ENCODE results near the gene TMEM11. TPM values are rescaled to one million over a fixed set of nuclear protein-coding genes. Genes with fewer than 3 reads are reported as not detected.

Gene TMEM11
- total RNA-seq, 1 donor from 2014 or later, result 25.7 TPM

- intact Hi-C loops (cut with DNase I), result loop anchor here (5.0 kb wide), 1 partner anchor 115 kb away; no protein-coding TSS in a partner anchor
- no peaks in the 10 kb centered on the region for H3K27me3 ChIP-seq
- no peaks in the 10 kb centered on the region for H3K36me3 ChIP-seq
- peaks cover 13 to 42% of the 10 kb centered on the region in 2 donors for H3K4me1 ChIP-seq
- no peak for TF ChIP-seq CTCF (IDR thresholded peaks at IDR 0.05)
- peak overlapping the region in 1 of 2 donors; percentile 11 for H3K4me3 ChIP-seq
- peak overlapping the region; percentile 60 to 68 for H3K27ac ChIP-seq
- H3K9me3 ChIP-seq, result no peaks in the 10 kb centered on the region
- no peak for DNase-seq (ENCODE audit: low spot score in 2 of 2)
Observed at GRCh38 chr17:21162394-21162775, 51.6 kb downstream of the TMEM11 start.

GRCh38 chr17:21161498-21162393 is 52.2 kb downstream of the TMEM11 start:
- H3K4me1 ChIP-seq, result peaks cover 13 to 37% of the 10 kb centered on the region in 2 donors
- no peaks in the 10 kb centered on the region for H3K27me3 ChIP-seq
- no peaks in the 10 kb centered on the region for H3K36me3 ChIP-seq
- peak overlapping the region in 1 of 2 donors; percentile 11 for H3K4me3 ChIP-seq
- DNase-seq (ENCODE audit: low spot score in 2 of 2), result no peak
- H3K27ac ChIP-seq, result peak overlapping the region; percentile 60 to 68
- intact Hi-C loops (cut with DNase I), result loop anchor here (5.0 kb wide), 1 partner anchor 116 kb away; no protein-coding TSS in a partner anchor
- H3K9me3 ChIP-seq, result no peaks in the 10 kb centered on the region
- TF ChIP-seq CTCF (IDR thresholded peaks at IDR 0.05), result no peak

GRCh38 chr17:21160401-21160800 is 53.6 kb downstream of the TMEM11 start:
- Histone ChIP-seq H3K4me1 (peaks cover 5 to 26% of the 10 kb centered on the region in 2 donors), H3K4me3 (no peak overlapping the region), H3K27ac (no peak overlapping the region), H3K27me3 (no peaks in the 10 kb centered on the region), H3K36me3 (no peaks in the 10 kb centered on the region), H3K9me3 (peaks cover 0 to 9% of the 10 kb centered on the region in 2 donors)
- no peak for TF ChIP-seq CTCF (IDR thresholded peaks at IDR 0.05)
- no peak for DNase-seq (ENCODE audit: low spot score in 2 of 2)
- intact Hi-C loops (cut with DNase I), result loop anchor here (5.0 kb wide), 1 partner anchor 117 kb away; no protein-coding TSS in a partner anchor

- H3K4me3 ChIP-seq, result no peak overlapping the region
- no peak overlapping the region for H3K27ac ChIP-seq
- H3K36me3 ChIP-seq, result no peaks in the 10 kb centered on the region
- TF ChIP-seq CTCF (IDR thresholded peaks at IDR 0.05), result no peak
- peaks cover 0 to 15% of the 10 kb centered on the region in 2 donors for H3K4me1 ChIP-seq
- intact Hi-C loops (cut with DNase I), result no loop called here
- H3K27me3 ChIP-seq, result no peaks in the 10 kb centered on the region
- H3K9me3 ChIP-seq, result peaks cover 0 to 28% of the 10 kb centered on the region in 2 donors
- no peak for DNase-seq (ENCODE audit: low spot score in 2 of 2)
Observed at GRCh38 chr17:21157586-21158370, 56.2 kb downstream of the TMEM11 start.

GRCh38 chr17:21152731-21153130 is 61.2 kb downstream of the TMEM11 start:
- H3K4me1 ChIP-seq, result no peaks in the 10 kb centered on the region
- H3K36me3 ChIP-seq, result no peaks in the 10 kb centered on the region
- H3K9me3 ChIP-seq, result peaks cover 0 to 28% of the 10 kb centered on the region in 2 donors
- DNase-seq (ENCODE audit: low spot score in 2 of 2), result no peak
- no peak overlapping the region for H3K4me3 ChIP-seq
- H3K27me3 ChIP-seq, result no peaks in the 10 kb centered on the region
- no peak for TF ChIP-seq CTCF (IDR thresholded peaks at IDR 0.05)
- H3K27ac ChIP-seq, result no peak overlapping the region
- intact Hi-C loops (cut with DNase I), result no loop called here
